A673 (cell line): ENCODE data around the gene TMEM44. TPM values are rescaled to one million over a fixed set of nuclear protein-coding genes. Genes with fewer than 3 reads are reported as not detected.

Experiments
- BruUV-seq: library from RNA; stranded (reverse); fragments of 400-500 nt; replicated peaks from 2 replicates; lab custom pipeline; 2021; lab: Mats Ljungman, UMichigan
- CTCF ChIA-PET: fragments of 300-600 bp; sonication (Branson Sonifier 250); formaldehyde crosslinking; loops from one replicate; lab custom pipeline; 2022; ENCODE audit warnings: antibody characterized with exemption; lab: Charles Lee
- POLR2A ChIA-PET: fragments of 300-600 bp; sonication (Branson Sonifier 250); formaldehyde crosslinking; loops from one replicate; lab custom pipeline; 2022; ENCODE audit warnings: antibody characterized with exemption; ENCODE audit not compliant: low non-redundant PET; lab: Charles Lee
- DNase-seq: peaks from one replicate; pipeline ENCODE4 v3.0.0-alpha.2; 2015; ENCODE audit warnings: low spot score
- H3K27ac ChIP-seq: fragments of 200-600 bp; sonication (generic); 2 replicates; pipeline ENCODE4 v1.5.1; 2016; ENCODE audit warnings: mixed run types, low read depth, mild to moderate bottlenecking, mixed read lengths, antibody characterized with exemption, low read length; ENCODE audit not compliant: poor library complexity, severe bottlenecking
- H3K27me3 ChIP-seq: fragments of 200-600 bp; sonication (generic); replicated peaks from 2 replicates; pipeline ENCODE4 v1.6.1; 2017; ENCODE audit warnings: mixed run types, low read depth, mild to moderate bottlenecking, mixed read lengths, antibody characterized with exemption, low read length; ENCODE audit not compliant: insufficient read depth, poor library complexity
- H3K36me3 ChIP-seq: fragments of 200-600 bp; sonication (generic); 2 replicates; pipeline ENCODE4 v1.6.1; 2016; ENCODE audit warnings: mixed run types, mild to moderate bottlenecking, mixed read lengths, antibody characterized with exemption, low read length; ENCODE audit not compliant: insufficient read depth, poor library complexity, severe bottlenecking
- H3K4me1 ChIP-seq: fragments of 200-600 bp; sonication (generic); 2 replicates; pipeline ENCODE4 v1.6.1; 2017; ENCODE audit warnings: mixed run types, mild to moderate bottlenecking, mixed read lengths, antibody characterized with exemption, low read length; ENCODE audit not compliant: insufficient read depth, poor library complexity, severe bottlenecking
- H3K4me3 ChIP-seq: fragments of 200-600 bp; sonication (generic); 2 replicates; pipeline ENCODE4 v1.5.1; 2016; ENCODE audit warnings: low read depth, mixed run types, mild to moderate bottlenecking, mixed read lengths, low read length; ENCODE audit not compliant: poor library complexity, severe bottlenecking
- H3K9me3 ChIP-seq: fragments of 200-600 bp; sonication (generic); 2 replicates; pipeline ENCODE4 v1.6.1; 2016; ENCODE audit warnings: mixed run types, low read depth, mild to moderate bottlenecking, mixed read lengths, antibody characterized with exemption, low read length; ENCODE audit not compliant: poor library complexity, severe bottlenecking
- CTCF ChIP-seq: fragments of 300-800, 200-600 bp; sonication (generic); conservative IDR thresholded peaks from 2 replicates; pipeline ENCODE4 v1.5.1; 2017; ENCODE audit warnings: low read depth, mild to moderate bottlenecking, antibody characterized with exemption, low read length, moderate library complexity, mixed read lengths
- EZH2 ChIP-seq: fragments of 200-600 bp; sonication (generic); IDR thresholded peaks from 2 replicates; pipeline ENCODE4 v1.6.1; 2017; ENCODE audit warnings: borderline replicate concordance, low read depth, mild to moderate bottlenecking, mixed read lengths, antibody characterized with exemption, low read length; ENCODE audit not compliant: poor library complexity, severe bottlenecking
- intact Hi-C: fragments of 100-400 bp; cut with micrococcal nuclease; formaldehyde crosslinking; loops from one replicate; pipeline ENCODE4 v1.10.0; 2022; ENCODE audit not compliant: unreplicated experiment
- total RNA-seq: library from RNA; stranded (reverse); gene quantifications from 2 replicates; pipeline ENCODE4 v1.2.3, GENCODE V29; 2021

TMEM44 gene
- total RNA-seq, 1 experiment from 2014 or later, result 20.9 TPM

- intact Hi-C loops, result no loop called here
- Histone ChIP-seq H3K27ac (no peak overlapping the region), H3K4me1 (no peaks in the 10 kb centered on the region), H3K27me3 (no peaks in the 10 kb centered on the region), H3K36me3 (no peaks in the 10 kb centered on the region), H3K4me3 (no peak overlapping the region), H3K9me3 (no peaks in the 10 kb centered on the region)
- no TSS peak for BruUV-seq
- CTCF ChIA-PET, result no interaction called here
- DNase-seq, result no peak
- TF ChIP-seq CTCF (no peak), EZH2 (no peak)
- POLR2A ChIA-PET, result no interaction called here
These were observed 30.5 kb downstream of the TMEM44 start for GRCh38 chr3:194602669-194603171.

DNA sequence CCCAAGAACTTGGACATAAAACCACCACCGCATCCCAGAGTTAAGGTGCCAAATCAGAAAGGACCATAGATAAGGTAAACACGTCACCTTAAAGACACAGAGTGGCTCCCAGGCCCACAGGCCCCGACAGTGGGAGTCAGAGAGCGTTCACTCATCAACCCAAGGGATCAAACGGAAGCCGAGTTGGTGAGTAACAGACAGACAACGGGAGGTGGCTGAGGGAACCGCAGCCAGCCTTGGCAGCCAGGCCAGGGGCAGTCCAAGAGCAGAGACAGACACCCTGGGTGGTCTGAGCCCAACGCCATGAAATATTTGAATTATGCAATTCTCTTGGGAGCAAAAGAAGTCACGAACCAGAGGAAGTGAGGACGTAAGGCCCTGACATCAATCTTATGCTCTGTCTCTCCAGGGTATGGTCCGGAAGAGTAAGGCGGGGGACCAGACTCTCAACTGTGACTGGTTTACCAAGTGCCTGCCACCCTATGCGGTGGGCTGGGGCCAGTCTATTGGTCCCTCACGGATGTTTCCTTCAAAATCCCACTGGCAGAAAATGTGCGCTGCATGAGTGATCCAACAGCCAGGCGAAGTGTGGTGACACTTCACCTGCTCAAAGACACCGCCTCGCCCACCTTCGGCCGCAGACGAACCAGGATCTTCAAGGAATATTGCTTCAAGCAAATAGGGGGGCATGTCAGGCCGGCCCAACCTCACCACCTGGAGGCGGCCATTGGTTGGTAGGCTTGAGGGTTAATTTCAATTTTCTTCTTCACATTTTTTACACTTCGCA is 34.3 kb downstream of the TMEM44 start:
- peak; percentile 47 for DNase-seq
- CTCF ChIA-PET, result no interaction called here
- intact Hi-C loops, result no loop called here

DNA sequence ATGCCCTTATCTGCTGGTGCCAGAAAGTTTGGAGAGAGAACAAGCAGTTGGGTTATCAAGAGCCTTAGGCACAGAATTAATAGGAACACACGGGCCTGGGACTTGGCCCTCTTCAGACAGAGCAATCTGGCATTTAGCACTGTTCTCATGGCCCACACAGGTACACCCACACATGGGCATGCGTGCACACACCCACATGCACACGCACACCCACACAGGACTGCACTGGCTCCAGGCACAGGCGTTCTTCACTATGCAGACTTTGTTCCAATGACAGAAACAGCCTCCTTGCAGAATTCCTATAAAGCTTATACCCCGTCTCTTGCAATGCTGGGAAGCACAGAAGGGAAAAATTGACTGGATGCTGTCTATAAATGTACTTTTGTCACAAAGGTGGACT is 36.3 kb downstream of the TMEM44 start:
- no peak for DNase-seq
- Histone ChIP-seq H3K4me3 (no peak overlapping the region), H3K27ac (no peak overlapping the region), H3K4me1 (peaks cover 8% of the 10 kb centered on the region), H3K27me3 (no peaks in the 10 kb centered on the region), H3K36me3 (no peaks in the 10 kb centered on the region), H3K9me3 (no peaks in the 10 kb centered on the region)
- TF ChIP-seq EZH2 (no peak), CTCF (no peak)
- POLR2A ChIA-PET, result no interaction called here
- BruUV-seq, result no TSS peak
- intact Hi-C loops, result loop anchor here (2.0 kb wide), 1 partner anchor 124 kb away; no protein-coding TSS in a partner anchor
- CTCF ChIA-PET, result no interaction called here

More for the DNA sequence above, 34.3 kb downstream of the TMEM44 start:
- H3K9me3 ChIP-seq, result no peaks in the 10 kb centered on the region
- no peaks in the 10 kb centered on the region for H3K36me3 ChIP-seq
- peaks cover 4% of the 10 kb centered on the region for H3K4me1 ChIP-seq
- no peak overlapping the region for H3K4me3 ChIP-seq
- no peaks in the 10 kb centered on the region for H3K27me3 ChIP-seq
- no peak overlapping the region for H3K27ac ChIP-seq
- TF ChIP-seq EZH2 (no peak), CTCF (no peak)
- POLR2A ChIA-PET, result no interaction called here
- BruUV-seq, result no TSS peak
